CD4-positive, alpha-beta T cell (primary cell): Measurements from ENCODE around the gene HIBADH. TPM values are rescaled to one million over a fixed set of nuclear protein-coding genes. Genes with fewer than 3 reads are reported as not detected.

Experiments
- ATAC-seq: fragments of 200-7000 bp; cut with Tn5 transposase; one replicate; pipeline ENCODE4 v1.10.0; 2022; ENCODE audit warnings: mild to moderate bottlenecking; ENCODE audit not compliant: poor library complexity
- CTCF ChIA-PET: fragments of 350-600 bp; sonication (Branson Sonifier 250); formaldehyde crosslinking; loops from one replicate; lab custom pipeline; 2021; ENCODE audit warnings: antibody characterized with exemption, inconsistent platforms; lab: Charles Lee
- POLR2A ChIA-PET: fragments of 350-600 bp; sonication (Branson Sonifier 250); formaldehyde crosslinking; loops from one replicate; lab custom pipeline; 2021; ENCODE audit warnings: antibody characterized with exemption, inconsistent platforms; lab: Charles Lee
- DNase-seq, 14 experiments: peaks; one replicate each; pipeline ENCODE4 v3.0.0-alpha.2; 2013 to 2020; ENCODE audit warnings: mixed read lengths in 2 of 14
- H3K27ac ChIP-seq, 2 donors: one replicate each; pipeline versions ENCODE4 v1.5.1 to v1.7.0; 2013; ENCODE audit warnings: low read length in 2 of 2, low read depth in 1 of 2, mild to moderate bottlenecking in 1 of 2
- H3K27me3 ChIP-seq, 2 experiments: 1 replicate in 1 of 2; 2 replicates in 1 of 2; pipeline versions ENCODE4 v1.6.1 to v1.7.0; 2013; ENCODE audit warnings: low read length in 2 of 2, control low read depth in 1 of 2, mild to moderate bottlenecking in 1 of 2, moderate library complexity in 1 of 2; ENCODE audit not compliant: insufficient read depth in 2 of 2, control insufficient read depth in 1 of 2
- H3K36me3 ChIP-seq: one replicate; pipeline ENCODE4 v1.6.1; 2013; ENCODE audit warnings: low read length, control low read depth; ENCODE audit not compliant: insufficient read depth
- H3K4me1 ChIP-seq: one replicate; pipeline ENCODE4 v1.6.1; 2013; ENCODE audit warnings: low read length, control low read depth; ENCODE audit not compliant: insufficient read depth
- H3K4me3 ChIP-seq: one replicate; pipeline ENCODE4 v1.5.1; 2013; ENCODE audit warnings: mild to moderate bottlenecking, low read length, moderate library complexity
- H3K9me3 ChIP-seq, 2 experiments: 1 replicate in 1 of 2; 2 replicates in 1 of 2; pipeline versions ENCODE4 v1.6.1 to v1.7.0; 2013; ENCODE audit warnings: low read length in 2 of 2, mild to moderate bottlenecking in 2 of 2, control low read depth in 1 of 2, moderate library complexity in 1 of 2; ENCODE audit not compliant: control insufficient read depth in 1 of 2, insufficient read depth in 1 of 2
- H3K27ac Mint-ChIP-seq: one replicate; pipeline ENCODE4 v1.8.0; 2020; ENCODE audit warnings: mixed read lengths
- H3K27me3 Mint-ChIP-seq: one replicate; pipeline ENCODE4 v1.8.0; 2021; ENCODE audit warnings: mixed read lengths
- H3K36me3 Mint-ChIP-seq: one replicate; pipeline ENCODE4 v1.8.0; 2021; ENCODE audit warnings: low read depth, mixed read lengths
- H3K4me1 Mint-ChIP-seq: one replicate; pipeline ENCODE4 v1.8.0; 2021; ENCODE audit warnings: low read depth, mixed read lengths
- H3K4me3 Mint-ChIP-seq: one replicate; pipeline ENCODE4 v1.8.0; 2020; ENCODE audit warnings: mild to moderate bottlenecking, mixed read lengths
- H3K9me3 Mint-ChIP-seq: one replicate; pipeline ENCODE4 v1.8.0; 2020; ENCODE audit warnings: mixed read lengths
- intact Hi-C, 2 experiments: fragments of 100-400 bp; cut with DNase I in 1 of 2; cut with micrococcal nuclease in 1 of 2; formaldehyde crosslinking; loops; one replicate each; pipeline versions ENCODE4 v1.15.1 to v1.9.0; 2023 to 2025; cut with DNase I, micrococcal nuclease
- total RNA-seq, 174 experiments: library from RNA in 2 of 174; stranded (reverse) in 2 of 174; gene quantifications; one replicate each; pipeline ENCODE4 v1.2.3 and lab custom pipeline; 2021 to 2026
- TF ChIP-seq, protein P1 (sequence below): fragments of 200-600 bp; IDR thresholded peaks from one replicate; pipeline ENCODE4 v1.8.0; 2022; ENCODE audit warnings: antibody characterized with exemption, mild to moderate bottlenecking

HIBADH gene
- total RNA-seq, 2 experiments from 2014 or later = 6.3 to 8.4 TPM

GRCh38 chr7:27708485-27708884 is 45.8 kb upstream of the HIBADH start:
- TF ChIP-seq, protein P1, sequence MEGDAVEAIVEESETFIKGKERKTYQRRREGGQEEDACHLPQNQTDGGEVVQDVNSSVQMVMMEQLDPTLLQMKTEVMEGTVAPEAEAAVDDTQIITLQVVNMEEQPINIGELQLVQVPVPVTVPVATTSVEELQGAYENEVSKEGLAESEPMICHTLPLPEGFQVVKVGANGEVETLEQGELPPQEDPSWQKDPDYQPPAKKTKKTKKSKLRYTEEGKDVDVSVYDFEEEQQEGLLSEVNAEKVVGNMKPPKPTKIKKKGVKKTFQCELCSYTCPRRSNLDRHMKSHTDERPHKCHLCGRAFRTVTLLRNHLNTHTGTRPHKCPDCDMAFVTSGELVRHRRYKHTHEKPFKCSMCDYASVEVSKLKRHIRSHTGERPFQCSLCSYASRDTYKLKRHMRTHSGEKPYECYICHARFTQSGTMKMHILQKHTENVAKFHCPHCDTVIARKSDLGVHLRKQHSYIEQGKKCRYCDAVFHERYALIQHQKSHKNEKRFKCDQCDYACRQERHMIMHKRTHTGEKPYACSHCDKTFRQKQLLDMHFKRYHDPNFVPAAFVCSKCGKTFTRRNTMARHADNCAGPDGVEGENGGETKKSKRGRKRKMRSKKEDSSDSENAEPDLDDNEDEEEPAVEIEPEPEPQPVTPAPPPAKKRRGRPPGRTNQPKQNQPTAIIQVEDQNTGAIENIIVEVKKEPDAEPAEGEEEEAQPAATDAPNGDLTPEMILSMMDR = no peak
- no peak overlapping the region for H3K4me3 Mint-ChIP-seq
- no peak for DNase-seq
- Histone ChIP-seq H3K9me3 (no peaks in the 10 kb centered on the region), H3K4me1 (no peaks in the 10 kb centered on the region), H3K27ac (no peak overlapping the region), H3K36me3 (no peaks in the 10 kb centered on the region), H3K27me3 (peaks cover 0 to 4% of the 10 kb centered on the region in 2 experiments), H3K4me3 (no peak overlapping the region)
- CTCF ChIA-PET = no interaction called here
- H3K27ac Mint-ChIP-seq = no peak overlapping the region
- no peaks in the 10 kb centered on the region for H3K4me1 Mint-ChIP-seq
- H3K27me3 Mint-ChIP-seq = peaks cover 7% of the 10 kb centered on the region
- H3K36me3 Mint-ChIP-seq = no peaks in the 10 kb centered on the region
- intact Hi-C loops = no loop called here
- no peak for ATAC-seq
- no peaks in the 10 kb centered on the region for H3K9me3 Mint-ChIP-seq
- POLR2A ChIA-PET = no interaction called here

GRCh38 chr7:27705200-27705594 is 42.5 kb upstream of the HIBADH start:
- intact Hi-C loops = no loop called here
- DNase-seq = no peak
- CTCF ChIA-PET = no interaction called here
- Histone ChIP-seq H3K4me1 (no peaks in the 10 kb centered on the region), H3K4me3 (no peak overlapping the region), H3K36me3 (no peaks in the 10 kb centered on the region), H3K9me3 (no peaks in the 10 kb centered on the region), H3K27me3 (peaks cover 0 to 4% of the 10 kb centered on the region in 2 experiments), H3K27ac (no peak overlapping the region)
- no peaks in the 10 kb centered on the region for H3K9me3 Mint-ChIP-seq
- H3K4me1 Mint-ChIP-seq = no peaks in the 10 kb centered on the region
- peaks cover 17% of the 10 kb centered on the region for H3K27me3 Mint-ChIP-seq
- no peak for ATAC-seq
- no peak overlapping the region for H3K4me3 Mint-ChIP-seq
- POLR2A ChIA-PET = no interaction called here
- H3K27ac Mint-ChIP-seq = no peak overlapping the region
- H3K36me3 Mint-ChIP-seq = no peaks in the 10 kb centered on the region
- TF ChIP-seq, protein P1 = no peak

DNA sequence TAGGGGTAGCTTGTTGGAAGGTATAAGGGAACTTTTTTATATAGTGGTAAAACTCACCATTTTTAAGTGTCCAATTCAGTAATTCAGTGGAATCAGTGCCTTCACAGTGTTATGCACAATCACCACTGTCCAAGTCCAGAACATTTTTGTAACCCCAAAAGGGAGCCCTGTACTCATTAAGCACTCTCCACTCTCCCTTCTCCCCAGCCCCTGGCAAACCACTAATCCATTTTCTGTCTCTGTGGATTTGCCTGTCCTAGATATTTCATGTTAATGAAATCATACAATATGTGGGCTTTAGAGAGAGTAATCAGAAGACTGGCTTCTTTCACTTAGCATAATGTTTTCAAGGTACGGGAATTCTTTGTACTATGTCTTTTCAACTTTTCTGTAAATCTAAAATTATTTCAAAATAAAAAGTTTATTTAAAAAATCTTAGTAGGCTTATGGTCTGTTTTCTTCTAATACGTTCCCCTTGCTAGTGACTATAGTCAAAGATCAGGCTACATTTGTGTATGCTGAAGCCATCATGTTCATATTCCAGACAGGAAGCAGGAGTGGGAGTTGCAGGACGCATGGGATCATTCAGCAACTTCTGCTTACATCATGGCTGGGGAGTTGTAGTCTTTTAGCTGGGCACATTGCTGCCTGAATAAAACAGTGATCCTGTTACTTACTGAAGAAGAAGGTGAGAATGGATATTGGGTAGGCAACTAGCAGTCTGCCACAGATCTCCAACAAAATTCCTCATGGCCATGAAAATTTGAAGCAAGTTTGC is 41.9 kb upstream of the HIBADH start:
- H3K9me3 ChIP-seq = no peaks in the 10 kb centered on the region
- Mint-ChIP-seq H3K27me3 (peaks cover 17% of the 10 kb centered on the region), H3K27ac (no peak overlapping the region), H3K4me1 (no peaks in the 10 kb centered on the region), H3K4me3 (no peak overlapping the region), H3K36me3 (no peaks in the 10 kb centered on the region), H3K9me3 (no peaks in the 10 kb centered on the region)
- H3K4me3 ChIP-seq = no peak overlapping the region
- no peaks in the 10 kb centered on the region for H3K4me1 ChIP-seq
- ATAC-seq = no peak
- TF ChIP-seq, protein P1 = no peak
- H3K36me3 ChIP-seq = no peaks in the 10 kb centered on the region
- CTCF ChIA-PET = no interaction called here
- no peak for DNase-seq
- H3K27me3 ChIP-seq = peaks cover 0 to 4% of the 10 kb centered on the region in 2 experiments
- no peak overlapping the region for H3K27ac ChIP-seq
- POLR2A ChIA-PET = interaction anchor here (0.5 kb wide), 1 partner anchor 294 kb away, joined by 3 read pairs; no protein-coding TSS in a partner anchor
- intact Hi-C loops = no loop called here
